Naive thymus-derived CD8-positive, alpha-beta T cell (primary cell): ENCODE data around the gene TCF25. TPM values are rescaled to one million over a fixed set of nuclear protein-coding genes. Genes with fewer than 3 reads are reported as not detected.
A peak's percentile ranks its signal among the peaks of the same experiment; 100 is the strongest.
"Not testable (repeated sequence)": the region's sequence is repeated elsewhere in the genome, so short reads cannot be mapped to it uniquely, and the experiment has no call there.

ENCODE experiments used
- ATAC-seq, 2 donors: fragments of 150-1000 bp; cut with Tn5 transposase in 1 of 2; sonication (Bioruptor Pico), chemical (Tn5 transposase) in 1 of 2; 1 replicate in 1 of 2; 2 replicates in 1 of 2; pipeline ENCODE4 v1.10.0; 2021; ENCODE audit warnings: mild to moderate bottlenecking in 2 of 2, moderate library complexity in 2 of 2
- POLR2A ChIA-PET: fragments of 350-600 bp; sonication (Branson Sonifier 250); formaldehyde crosslinking; loops from one replicate; lab custom pipeline; 2021; ENCODE audit warnings: antibody characterized with exemption; lab: Charles Lee
- DNase-seq, 10 donors: peaks; one replicate each; pipeline versions ENCODE4 v3.0.0 to v3.0.0-alpha.2; 2020 to 2022
- H3K27ac Mint-ChIP-seq, 10 donors: one replicate each; pipeline ENCODE4 v1.8.0; 2020 to 2022; ENCODE audit warnings: mild to moderate bottlenecking in 10 of 10, mixed read lengths in 10 of 10, moderate library complexity in 4 of 10, inconsistent platforms in 1 of 10
- H3K27me3 Mint-ChIP-seq, 5 donors: one replicate each; pipeline ENCODE4 v1.8.0; 2021 to 2022; ENCODE audit warnings: mixed read lengths in 5 of 5
- H3K36me3 Mint-ChIP-seq, 3 donors: one replicate each; pipeline ENCODE4 v1.8.0; 2020 to 2022; ENCODE audit warnings: mixed read lengths in 3 of 3, mild to moderate bottlenecking in 2 of 3, inconsistent platforms in 1 of 3
- H3K4me1 Mint-ChIP-seq, 4 donors: one replicate each; pipeline ENCODE4 v1.8.0; 2021 to 2022; ENCODE audit warnings: mixed read lengths in 4 of 4
- H3K4me3 Mint-ChIP-seq, 10 donors: one replicate each; pipeline ENCODE4 v1.8.0; 2020 to 2022; ENCODE audit warnings: mild to moderate bottlenecking in 10 of 10, mixed read lengths in 10 of 10, moderate library complexity in 6 of 10, inconsistent platforms in 1 of 10
- H3K9me3 Mint-ChIP-seq, 9 donors: one replicate each; pipeline ENCODE4 v1.8.0; 2020 to 2022; ENCODE audit warnings: mixed read lengths in 9 of 9, mild to moderate bottlenecking in 3 of 9, inconsistent platforms in 1 of 9, moderate library complexity in 1 of 9
- polyA plus RNA-seq, 3 donors: library from polyadenylated mRNA; unstranded; fragments of 300-500 nt; fragmentation: Illumina TruSeq; gene quantifications; one replicate each; pipeline ENCODE4 v1.2.3, GENCODE V29; 2021
- total RNA-seq, 8 experiments: library from RNA in 2 of 8; stranded (reverse) in 2 of 8; gene quantifications; one replicate each; pipeline ENCODE4 v1.2.3 and lab custom pipeline; 2021 to 2026

The TCF25 gene
- total and polyA plus RNA-seq, 5 experiments from 2014 or later = 86.8 to 294 (median 107) TPM

DNA sequence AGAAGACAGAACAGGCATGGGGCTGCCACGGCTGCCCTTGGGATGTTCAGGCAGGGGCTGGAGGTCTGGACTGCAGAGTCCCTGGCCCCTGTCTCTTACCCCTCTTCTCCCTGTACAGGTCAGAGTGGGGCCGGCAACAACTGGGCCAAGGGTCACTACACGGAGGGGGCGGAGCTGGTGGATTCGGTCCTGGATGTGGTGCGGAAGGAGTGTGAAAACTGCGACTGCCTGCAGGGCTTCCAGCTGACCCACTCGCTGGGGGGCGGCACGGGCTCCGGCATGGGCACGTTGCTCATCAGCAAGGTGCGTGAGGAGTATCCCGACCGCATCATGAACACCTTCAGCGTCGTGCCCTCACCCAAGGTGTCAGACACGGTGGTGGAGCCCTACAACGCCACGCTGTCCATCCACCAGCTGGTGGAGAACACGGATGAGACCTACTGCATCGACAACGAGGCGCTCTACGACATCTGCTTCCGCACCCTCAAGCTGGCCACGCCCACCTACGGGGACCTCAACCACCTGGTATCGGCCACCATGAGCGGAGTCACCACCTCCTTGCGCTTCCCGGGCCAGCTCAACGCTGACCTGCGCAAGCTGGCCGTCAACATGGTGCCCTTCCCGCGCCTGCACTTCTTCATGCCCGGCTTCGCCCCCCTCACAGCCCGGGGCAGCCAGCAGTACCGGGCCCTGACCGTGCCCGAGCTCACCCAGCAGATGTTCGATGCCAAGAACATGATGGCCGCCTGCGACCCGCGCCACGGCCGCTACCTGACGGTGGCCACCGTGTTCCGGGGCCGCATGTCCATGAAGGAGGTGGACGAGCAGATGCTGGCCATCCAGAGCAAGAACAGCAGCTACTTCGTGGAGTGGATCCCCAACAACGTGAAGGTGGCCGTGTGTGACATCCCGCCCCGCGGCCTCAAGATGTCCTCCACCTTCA lies 61.5 kb downstream of the TCF25 start:
- Mint-ChIP-seq H3K4me3 (no peak overlapping the region), H3K27me3 (peaks cover 1 to 16% (median 4%) of the 10 kb centered on the region in 5 donors), H3K27ac (no peak overlapping the region), H3K36me3 (no peaks in the 10 kb centered on the region), H3K4me1 (no peaks in the 10 kb centered on the region), H3K9me3 (no peaks in the 10 kb centered on the region)
- POLR2A ChIA-PET = no interaction called here
- ATAC-seq (no peak), DNase-seq (no peak)

DNA sequence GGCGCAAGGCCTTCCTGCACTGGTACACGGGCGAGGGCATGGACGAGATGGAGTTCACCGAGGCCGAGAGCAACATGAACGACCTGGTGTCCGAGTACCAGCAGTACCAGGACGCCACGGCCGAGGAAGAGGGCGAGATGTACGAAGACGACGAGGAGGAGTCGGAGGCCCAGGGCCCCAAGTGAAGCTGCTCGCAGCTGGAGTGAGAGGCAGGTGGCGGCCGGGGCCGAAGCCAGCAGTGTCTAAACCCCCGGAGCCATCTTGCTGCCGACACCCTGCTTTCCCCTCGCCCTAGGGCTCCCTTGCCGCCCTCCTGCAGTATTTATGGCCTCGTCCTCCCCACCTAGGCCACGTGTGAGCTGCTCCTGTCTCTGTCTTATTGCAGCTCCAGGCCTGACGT lies 62.2 kb downstream of the TCF25 start:
- ATAC-seq, H3K27ac Mint-ChIP-seq, H3K36me3 Mint-ChIP-seq, H3K4me3 Mint-ChIP-seq, H3K9me3 Mint-ChIP-seq, DNase-seq, H3K4me1 Mint-ChIP-seq, POLR2A ChIA-PET: not testable (repeated sequence)
- H3K27me3 Mint-ChIP-seq = peaks cover 0 to 10% (median 2%) of the 10 kb centered on the region in 5 donors

DNA sequence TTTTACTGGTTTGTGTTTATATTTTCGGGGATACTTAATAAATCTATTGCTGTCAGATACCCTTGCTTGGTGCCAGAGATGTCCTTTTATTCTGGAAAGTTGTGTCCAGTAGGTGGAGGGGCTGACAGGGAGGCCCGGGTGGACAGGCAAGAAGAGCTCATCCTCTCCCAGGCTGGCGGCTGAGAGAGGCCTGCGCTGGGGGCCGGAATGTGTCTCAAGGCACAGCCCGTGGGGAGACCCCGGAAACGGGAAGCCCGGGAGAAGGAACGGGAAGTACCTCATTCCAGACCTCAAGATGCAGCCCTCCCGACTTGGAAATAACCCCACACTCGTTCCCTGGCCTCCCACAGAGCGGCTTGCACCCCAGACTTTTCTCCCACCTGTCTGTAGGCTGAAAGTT lies 62.6 kb downstream of the TCF25 start:
- no peak overlapping the region for H3K27ac Mint-ChIP-seq

DNA sequence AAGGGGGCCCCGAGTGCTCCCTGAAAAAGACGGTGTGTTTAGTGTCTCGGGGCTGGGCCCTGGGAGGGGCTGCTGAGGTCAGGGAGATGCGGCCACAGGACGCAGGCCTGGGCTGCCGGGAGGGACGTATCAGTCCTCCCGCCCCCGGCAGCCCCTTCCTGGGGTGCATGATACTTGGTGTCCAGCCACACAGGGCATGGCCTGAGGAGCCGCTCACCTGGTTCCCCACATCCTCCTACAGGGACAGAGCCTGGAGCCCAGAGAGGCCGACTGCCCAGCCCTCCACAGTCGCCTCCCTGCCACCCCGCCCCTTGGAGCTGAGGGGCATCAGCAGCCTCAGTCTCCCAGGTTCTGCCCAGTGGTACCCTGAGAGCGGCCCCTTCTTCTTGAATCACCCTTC lies 63.1 kb downstream of the TCF25 start:
- Mint-ChIP-seq H3K27ac (no peak overlapping the region), H3K4me1 (no peaks in the 10 kb centered on the region)

More for the DNA sequence above, 62.6 kb downstream of the TCF25 start:
- DNase-seq (no peak), ATAC-seq (no peak)
- POLR2A ChIA-PET = no interaction called here
- Mint-ChIP-seq H3K4me3 (no peak overlapping the region), H3K36me3 (no peaks in the 10 kb centered on the region), H3K9me3 (no peaks in the 10 kb centered on the region), H3K27me3 (peaks cover 0 to 8% (median 1%) of the 10 kb centered on the region in 5 donors), H3K4me1 (no peaks in the 10 kb centered on the region)

DNA sequence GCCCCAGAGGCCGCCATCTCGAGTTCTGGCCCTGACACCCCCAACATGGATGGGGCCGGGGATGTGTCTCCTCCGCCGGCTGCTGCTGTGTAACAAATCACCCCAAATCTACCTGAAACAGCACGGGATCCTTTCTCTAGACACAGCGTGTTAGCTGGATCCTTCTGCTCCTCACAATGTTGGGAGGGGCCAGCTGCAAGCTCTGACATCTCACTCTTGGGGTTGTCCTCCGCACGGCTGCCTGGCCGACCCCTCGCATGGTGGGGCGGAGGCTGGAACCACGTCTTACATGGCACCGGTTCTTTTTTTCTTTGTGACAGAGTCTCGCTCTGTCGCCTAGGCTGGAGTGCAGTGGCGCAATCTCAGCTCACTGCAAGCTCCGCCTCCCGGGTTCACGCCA lies 63.6 kb downstream of the TCF25 start:
- Mint-ChIP-seq H3K9me3 (no peaks in the 10 kb centered on the region), H3K36me3 (no peaks in the 10 kb centered on the region), H3K27me3 (peaks cover 0 to 3% (median 0%) of the 10 kb centered on the region in 5 donors), H3K27ac (peak overlapping the region in 1 of 10 donors; percentile 40), H3K4me1 (no peaks in the 10 kb centered on the region), H3K4me3 (no peak overlapping the region)
- no peak for ATAC-seq
- POLR2A ChIA-PET = no interaction called here
- no peak for DNase-seq

More for the DNA sequence above, 63.1 kb downstream of the TCF25 start:
- POLR2A ChIA-PET = no interaction called here
- DNase-seq (no peak), ATAC-seq (no peak)
- no peaks in the 10 kb centered on the region for H3K9me3 Mint-ChIP-seq
- H3K4me3 Mint-ChIP-seq = no peak overlapping the region
- no peaks in the 10 kb centered on the region for H3K36me3 Mint-ChIP-seq
- peaks cover 0 to 3% (median 1%) of the 10 kb centered on the region in 5 donors for H3K27me3 Mint-ChIP-seq

DNA sequence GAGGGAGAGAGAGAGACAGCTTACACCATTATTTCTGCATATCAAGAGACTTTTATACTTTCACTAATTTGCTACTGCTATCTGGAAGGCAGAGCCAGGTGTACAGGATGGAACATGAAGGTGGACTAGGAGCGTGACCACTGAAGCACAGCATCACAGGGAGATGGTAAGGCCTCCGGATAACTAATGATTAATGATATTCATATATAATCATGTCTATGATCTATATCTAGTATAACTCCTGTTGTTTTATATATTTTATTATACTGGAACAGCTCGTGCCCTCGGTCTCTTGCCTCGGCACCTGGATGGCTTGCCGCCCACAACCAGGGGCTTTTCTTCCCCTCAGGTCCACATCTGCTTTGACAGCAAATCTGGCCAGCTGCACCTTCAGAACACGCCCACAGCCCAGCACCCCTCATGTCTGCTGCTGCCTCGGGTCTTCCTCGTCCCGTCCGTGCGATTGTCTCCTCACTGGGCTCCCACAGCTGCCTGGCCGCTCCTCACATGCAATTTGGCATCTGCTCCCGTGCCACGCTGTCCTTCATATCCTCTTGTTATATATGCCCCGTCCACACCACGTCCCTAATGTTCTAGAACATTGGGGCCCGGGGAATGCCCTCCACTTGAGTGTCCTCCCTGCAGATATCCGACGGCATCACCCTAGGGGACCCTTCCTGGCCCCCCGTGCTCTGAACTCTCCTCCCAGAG lies 64.9 kb downstream of the TCF25 start:
- POLR2A ChIA-PET = no interaction called here
- peaks cover 0 to 6% (median 0%) of the 10 kb centered on the region in 5 donors for H3K27me3 Mint-ChIP-seq
- no peak overlapping the region for H3K4me3 Mint-ChIP-seq
- H3K36me3 Mint-ChIP-seq = no peaks in the 10 kb centered on the region
- H3K4me1 Mint-ChIP-seq = no peaks in the 10 kb centered on the region
- H3K9me3 Mint-ChIP-seq = no peaks in the 10 kb centered on the region
- no peak for DNase-seq
- no peak for ATAC-seq
- H3K27ac Mint-ChIP-seq = no peak overlapping the region

DNA sequence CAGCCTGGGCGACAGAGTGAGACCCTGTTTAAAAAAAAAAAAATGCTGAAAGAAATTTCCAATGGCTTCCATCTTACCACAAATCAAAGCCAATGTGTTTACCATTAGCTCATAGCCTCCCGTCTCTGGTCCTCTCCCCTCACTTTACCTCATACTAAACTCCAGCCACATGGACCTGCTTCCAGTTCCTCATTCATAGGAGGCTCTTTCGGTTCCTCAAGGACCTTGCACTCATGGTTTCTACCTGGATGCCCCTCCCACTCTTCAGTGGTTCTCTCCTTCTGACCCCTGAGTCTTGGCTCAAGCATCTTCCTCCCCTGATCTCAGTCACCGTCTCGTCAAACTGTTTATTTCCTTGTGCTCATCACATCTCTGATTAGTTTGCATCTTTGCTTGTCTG lies 71.4 kb downstream of the TCF25 start:
- ATAC-seq (no peak), DNase-seq (no peak)
- H3K4me3 Mint-ChIP-seq = no peak overlapping the region
- no peaks in the 10 kb centered on the region for H3K36me3 Mint-ChIP-seq
- no peaks in the 10 kb centered on the region for H3K9me3 Mint-ChIP-seq
- H3K27me3 Mint-ChIP-seq = peaks cover 5 to 30% (median 12%) of the 10 kb centered on the region in 5 donors
- no peak overlapping the region for H3K27ac Mint-ChIP-seq
- POLR2A ChIA-PET = interaction anchor here (0.6 kb wide), 1 partner anchor 72 kb away, joined by 3 read pairs; the partner anchor contains the start of gene TCF25
- H3K4me1 Mint-ChIP-seq = peaks cover 2 to 21% (median 14%) of the 10 kb centered on the region in 4 donors

DNA sequence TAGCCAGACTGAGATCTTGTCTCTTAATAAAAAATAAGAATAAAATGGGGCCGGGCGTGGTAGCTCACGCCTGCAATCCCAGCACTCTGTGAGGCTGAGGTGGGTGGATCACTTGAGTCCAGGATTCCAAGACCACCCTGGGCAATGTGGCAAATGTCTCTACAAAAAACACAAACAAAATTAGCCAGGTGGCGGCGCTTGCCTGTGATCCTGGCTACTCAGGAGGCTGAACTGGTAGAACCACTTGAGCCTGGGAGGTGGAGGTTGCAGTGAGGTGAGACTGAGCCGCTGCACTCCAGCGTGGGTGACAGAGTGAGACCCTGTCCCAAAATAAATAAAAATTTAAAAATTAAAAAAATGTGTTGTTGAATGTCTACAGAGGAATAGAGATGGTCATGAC lies 72.3 kb downstream of the TCF25 start:
- H3K36me3 Mint-ChIP-seq = no peaks in the 10 kb centered on the region
- no peak overlapping the region for H3K27ac Mint-ChIP-seq
- peaks cover 2 to 26% (median 18%) of the 10 kb centered on the region in 4 donors for H3K4me1 Mint-ChIP-seq
- no peak for ATAC-seq
- no peak for DNase-seq
- no peak overlapping the region for H3K4me3 Mint-ChIP-seq
- no peaks in the 10 kb centered on the region for H3K9me3 Mint-ChIP-seq
- H3K27me3 Mint-ChIP-seq = peaks cover 5 to 29% (median 12%) of the 10 kb centered on the region in 5 donors
- POLR2A ChIA-PET = no interaction called here

DNA sequence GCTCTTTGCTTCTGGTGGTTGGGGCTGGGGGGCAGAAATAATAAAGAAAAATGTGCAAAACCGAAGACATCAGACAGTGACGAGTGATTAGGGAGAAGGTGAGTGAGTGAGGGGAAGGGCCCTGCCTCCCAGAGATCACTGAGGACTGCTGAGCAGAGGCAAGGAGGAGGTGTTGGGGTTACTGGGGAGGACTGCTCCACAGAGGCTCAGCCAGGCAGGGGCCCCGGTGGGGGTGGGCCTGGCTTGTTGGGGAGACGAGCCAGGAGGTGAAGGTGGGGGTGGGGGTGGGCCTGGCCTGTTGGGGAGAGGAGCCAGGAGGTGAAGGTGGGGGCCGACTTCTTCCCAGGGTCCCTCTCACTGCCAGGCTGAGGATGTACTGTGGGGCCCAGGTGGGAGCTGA lies 73.1 kb downstream of the TCF25 start:
- no peak overlapping the region for H3K27ac Mint-ChIP-seq
- peak overlapping the region in 7 of 10 donors; percentile 24 to 56 (median 36) for H3K4me3 Mint-ChIP-seq

DNA sequence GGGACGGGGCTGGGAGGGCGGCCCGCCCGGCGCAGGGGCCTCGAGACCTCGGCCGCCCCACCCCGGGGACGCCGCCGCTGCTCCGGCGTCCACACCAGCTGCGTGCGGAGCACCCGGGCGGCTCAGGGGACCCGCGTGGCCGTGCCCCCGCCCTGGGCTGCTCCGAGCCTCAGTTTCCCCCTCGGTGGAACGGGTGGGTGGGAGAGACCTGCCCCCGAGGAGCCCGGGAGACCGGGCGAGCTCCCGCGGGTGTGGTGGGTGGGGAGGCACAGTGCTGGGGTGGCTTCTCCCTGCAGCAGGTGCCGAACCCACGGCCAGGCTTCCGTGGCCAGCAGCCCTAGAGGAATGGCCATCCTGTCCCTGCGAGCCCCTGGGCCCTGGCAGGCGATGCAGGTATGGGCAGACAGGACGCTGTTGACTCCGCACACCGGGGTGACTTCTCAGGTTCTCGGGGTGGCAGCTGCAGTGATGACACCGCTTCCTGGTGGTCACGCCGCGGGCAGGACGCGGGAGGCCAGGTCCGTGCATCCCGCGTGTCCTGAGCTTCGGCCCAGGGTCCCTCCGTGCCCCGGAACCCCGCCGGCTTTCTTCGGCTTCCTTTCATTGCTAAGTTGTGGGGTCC lies 75.8 kb downstream of the TCF25 start:
- Mint-ChIP-seq H3K4me3 (peak overlapping the region; percentile 66 to 89 (median 80)), H3K27ac (peak overlapping the region in 3 of 10 donors; percentile 27 to 85 (median 34)), H3K4me1 (peaks cover 3 to 44% (median 18%) of the 10 kb centered on the region in 4 donors), H3K36me3 (no peaks in the 10 kb centered on the region), H3K27me3 (peaks cover 2 to 21% (median 10%) of the 10 kb centered on the region in 5 donors), H3K9me3 (no peaks in the 10 kb centered on the region)
- POLR2A ChIA-PET = interaction anchor here (0.5 to 1.0 kb wide), 3 partner anchors 21 to 251 kb away, joined by 3 read pairs; no protein-coding TSS in a partner anchor
- ATAC-seq = no peak
- peak in 1 of 10 donors; percentile 56 for DNase-seq

More for the DNA sequence above, 73.1 kb downstream of the TCF25 start:
- H3K27me3 Mint-ChIP-seq = peaks cover 5 to 28% (median 12%) of the 10 kb centered on the region in 5 donors
- POLR2A ChIA-PET = no interaction called here
- no peak for DNase-seq
- H3K36me3 Mint-ChIP-seq = no peaks in the 10 kb centered on the region
- no peaks in the 10 kb centered on the region for H3K9me3 Mint-ChIP-seq
- no peak for ATAC-seq
- peaks cover 2 to 27% (median 18%) of the 10 kb centered on the region in 4 donors for H3K4me1 Mint-ChIP-seq

DNA sequence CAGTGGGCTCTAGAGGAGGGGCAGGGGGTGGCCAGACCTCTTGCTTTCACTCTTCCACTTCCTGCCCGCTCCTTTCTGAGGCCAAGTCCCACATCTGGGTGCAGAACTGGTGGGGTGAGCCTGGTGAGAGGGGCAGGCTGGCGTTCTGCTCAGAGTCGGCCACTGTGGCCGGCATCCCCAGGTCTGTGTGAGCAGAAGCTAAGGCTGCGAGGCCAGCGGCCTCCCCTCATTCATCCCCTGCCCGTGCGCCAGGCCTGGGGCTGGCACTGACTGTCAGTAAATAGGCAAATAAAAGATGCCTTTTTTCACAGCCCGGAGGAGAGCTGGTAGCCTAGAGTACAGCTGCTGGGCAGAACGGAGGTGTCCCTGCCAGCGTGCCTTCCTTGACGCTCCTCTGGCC lies 76.4 kb downstream of the TCF25 start:
- DNase-seq (no peak), ATAC-seq (no peak)
- Mint-ChIP-seq H3K27me3 (peaks cover under 1 to 16% (median 9%) of the 10 kb centered on the region in 5 donors), H3K27ac (peak overlapping the region in 4 of 10 donors; percentile 11 to 85 (median 30)), H3K9me3 (no peaks in the 10 kb centered on the region), H3K4me3 (peak overlapping the region; percentile 66 to 89 (median 80)), H3K4me1 (peaks cover 3 to 48% (median 18%) of the 10 kb centered on the region in 4 donors), H3K36me3 (no peaks in the 10 kb centered on the region)
- POLR2A ChIA-PET = interaction anchor here (0.5 to 1.0 kb wide), 3 partner anchors 20 to 251 kb away, joined by 3 read pairs; no protein-coding TSS in a partner anchor

DNA sequence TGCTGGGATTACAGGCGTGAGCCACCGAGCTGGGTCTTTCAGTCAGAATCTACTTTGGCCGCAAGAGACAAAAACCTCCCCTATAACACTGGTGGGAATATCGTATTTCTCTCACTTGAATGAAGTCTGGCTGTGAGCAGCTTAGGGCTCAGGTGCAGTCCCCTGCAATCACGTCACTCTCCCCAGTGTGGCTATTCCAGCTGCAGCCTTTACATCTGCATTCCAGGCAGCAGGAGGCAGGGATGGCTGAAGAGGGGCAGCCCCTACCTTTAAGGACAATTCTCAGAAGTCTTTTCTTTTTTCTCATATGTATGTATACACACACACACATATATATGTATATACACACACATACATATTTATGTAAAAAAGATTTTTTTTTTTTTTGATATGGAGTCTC lies 78.1 kb downstream of the TCF25 start:
- no peaks in the 10 kb centered on the region for H3K9me3 Mint-ChIP-seq
- H3K36me3 Mint-ChIP-seq = peaks cover 0 to 6% (median 0%) of the 10 kb centered on the region in 3 donors
- H3K4me1 Mint-ChIP-seq = peaks cover 3 to 47% (median 17%) of the 10 kb centered on the region in 4 donors
- POLR2A ChIA-PET = interaction anchor here (1.3 kb wide), 1 partner anchor 33 kb away, joined by 3 read pairs; the partner anchor contains the start of gene MC1R
- H3K4me3 Mint-ChIP-seq = peak overlapping the region in 6 of 10 donors; percentile 22 to 76 (median 55)
- H3K27ac Mint-ChIP-seq = peak overlapping the region in 1 of 10 donors; percentile 26
- DNase-seq = no peak
- peaks cover 0 to 6% (median 3%) of the 10 kb centered on the region in 5 donors for H3K27me3 Mint-ChIP-seq
- no peak for ATAC-seq
